ENCODE data around the gene MTMR1. TPM values are rescaled to one million over a fixed set of nuclear protein-coding genes. Genes with fewer than 3 reads are reported as not detected.

MTMR1 gene
- total RNA-seq, 1 experiment from 2014 or later, result 15.6 TPM

DNA sequence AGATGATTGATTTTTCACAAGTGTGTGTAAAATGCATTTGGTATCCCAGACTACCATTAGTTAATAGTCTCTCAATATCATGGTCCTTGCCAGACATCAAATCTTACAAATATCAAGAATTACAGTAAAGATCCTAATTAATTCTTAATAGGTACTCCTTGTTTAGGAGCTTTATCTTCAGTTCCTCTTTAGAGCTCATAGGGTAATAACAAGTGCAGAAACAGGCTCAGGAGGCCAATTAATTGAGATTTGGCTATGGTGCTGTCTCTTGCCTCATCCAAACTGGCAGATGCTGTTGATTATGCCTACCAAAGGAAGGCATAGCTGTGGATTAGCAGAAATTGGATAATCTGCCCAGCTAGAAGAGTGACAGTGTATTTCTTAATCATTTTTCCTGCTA is 6.9 kb downstream of the MTMR1 start (continued):
- TF ChIP-seq, protein P1, sequence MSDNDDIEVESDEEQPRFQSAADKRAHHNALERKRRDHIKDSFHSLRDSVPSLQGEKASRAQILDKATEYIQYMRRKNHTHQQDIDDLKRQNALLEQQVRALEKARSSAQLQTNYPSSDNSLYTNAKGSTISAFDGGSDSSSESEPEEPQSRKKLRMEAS (CRISPR knock-in tag; IDR thresholded peaks at IDR 0.05), result no peak
- TF ChIP-seq ZNF317 (CRISPR knock-in tag; IDR thresholded peaks at IDR 0.05; ENCODE audit: borderline replicate concordance, low read depth), result no peak
- TF ChIP-seq NFYB (CRISPR knock-in tag; conservative IDR thresholded peaks at IDR 0.05; ENCODE audit: low read depth), result no peak
- TF ChIP-seq, protein P2, sequence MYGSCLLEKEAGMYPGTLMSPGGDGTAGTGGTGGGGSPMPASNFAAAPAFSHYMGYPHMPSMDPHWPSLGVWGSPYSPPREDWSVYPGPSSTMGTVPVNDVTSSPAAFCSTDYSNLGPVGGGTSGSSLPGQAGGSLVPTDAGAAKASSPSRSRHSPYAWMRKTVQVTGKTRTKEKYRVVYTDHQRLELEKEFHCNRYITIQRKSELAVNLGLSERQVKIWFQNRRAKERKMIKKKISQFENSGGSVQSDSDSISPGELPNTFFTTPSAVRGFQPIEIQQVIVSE (CRISPR knock-in tag; IDR thresholded peaks at IDR 0.05; ENCODE audit: borderline replicate concordance), result no peak
- TF ChIP-seq, protein P3, sequence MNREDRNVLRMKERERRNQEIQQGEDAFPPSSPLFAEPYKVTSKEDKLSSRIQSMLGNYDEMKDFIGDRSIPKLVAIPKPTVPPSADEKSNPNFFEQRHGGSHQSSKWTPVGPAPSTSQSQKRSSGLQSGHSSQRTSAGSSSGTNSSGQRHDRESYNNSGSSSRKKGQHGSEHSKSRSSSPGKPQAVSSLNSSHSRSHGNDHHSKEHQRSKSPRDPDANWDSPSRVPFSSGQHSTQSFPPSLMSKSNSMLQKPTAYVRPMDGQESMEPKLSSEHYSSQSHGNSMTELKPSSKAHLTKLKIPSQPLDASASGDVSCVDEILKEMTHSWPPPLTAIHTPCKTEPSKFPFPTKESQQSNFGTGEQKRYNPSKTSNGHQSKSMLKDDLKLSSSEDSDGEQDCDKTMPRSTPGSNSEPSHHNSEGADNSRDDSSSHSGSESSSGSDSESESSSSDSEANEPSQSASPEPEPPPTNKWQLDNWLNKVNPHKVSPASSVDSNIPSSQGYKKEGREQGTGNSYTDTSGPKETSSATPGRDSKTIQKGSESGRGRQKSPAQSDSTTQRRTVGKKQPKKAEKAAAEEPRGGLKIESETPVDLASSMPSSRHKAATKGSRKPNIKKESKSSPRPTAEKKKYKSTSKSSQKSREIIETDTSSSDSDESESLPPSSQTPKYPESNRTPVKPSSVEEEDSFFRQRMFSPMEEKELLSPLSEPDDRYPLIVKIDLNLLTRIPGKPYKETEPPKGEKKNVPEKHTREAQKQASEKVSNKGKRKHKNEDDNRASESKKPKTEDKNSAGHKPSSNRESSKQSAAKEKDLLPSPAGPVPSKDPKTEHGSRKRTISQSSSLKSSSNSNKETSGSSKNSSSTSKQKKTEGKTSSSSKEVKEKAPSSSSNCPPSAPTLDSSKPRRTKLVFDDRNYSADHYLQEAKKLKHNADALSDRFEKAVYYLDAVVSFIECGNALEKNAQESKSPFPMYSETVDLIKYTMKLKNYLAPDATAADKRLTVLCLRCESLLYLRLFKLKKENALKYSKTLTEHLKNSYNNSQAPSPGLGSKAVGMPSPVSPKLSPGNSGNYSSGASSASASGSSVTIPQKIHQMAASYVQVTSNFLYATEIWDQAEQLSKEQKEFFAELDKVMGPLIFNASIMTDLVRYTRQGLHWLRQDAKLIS (CRISPR knock-in tag; IDR thresholded peaks at IDR 0.05; ENCODE audit: borderline replicate concordance), result no peak
- no peak for TF ChIP-seq SOX15 (CRISPR knock-in tag; IDR thresholded peaks at IDR 0.05)
- TF ChIP-seq ZNF423 (CRISPR knock-in tag; IDR thresholded peaks at IDR 0.05), result no peak
- TF ChIP-seq ETV6 (CRISPR knock-in tag; IDR thresholded peaks at IDR 0.05), result no peak
- no peak for TF ChIP-seq GRHL2 (CRISPR knock-in tag; IDR thresholded peaks at IDR 0.05; ENCODE audit: insufficient replicate concordance, severe bottlenecking)
- TF ChIP-seq EMX1 (CRISPR knock-in tag; IDR thresholded peaks at IDR 0.05), result no peak
- TF ChIP-seq FOXP1 (CRISPR knock-in tag; IDR thresholded peaks at IDR 0.05; ENCODE audit: borderline replicate concordance), result no peak

DNA sequence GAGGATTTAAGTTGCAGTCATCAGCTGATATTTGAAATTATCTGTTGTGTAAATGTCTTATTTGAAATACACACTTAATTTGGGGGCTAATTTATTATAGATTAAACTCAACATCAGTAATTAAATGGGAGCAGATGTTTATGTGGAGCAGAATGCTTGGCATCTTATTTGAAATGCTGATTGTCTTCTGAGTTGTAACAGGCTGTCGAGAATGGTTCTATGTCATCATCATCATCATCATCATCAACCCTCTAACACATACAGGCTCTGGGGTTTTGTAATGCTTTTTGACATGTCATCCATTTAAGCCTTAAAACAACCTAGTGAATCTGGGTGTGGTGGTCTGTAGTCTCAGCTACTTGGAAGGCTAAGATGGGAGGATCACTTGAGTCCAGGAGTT is 8.2 kb downstream of the MTMR1 start:
- POLR2A ChIA-PET, result no interaction called here
- Mint-ChIP-seq H3K27ac (no peak overlapping the region), H3K4me3 (no peak overlapping the region), H3K36me3 (peaks cover 11% of the 10 kb centered on the region; the same call in 1 of the 2 replicates), H3K27me3 (ENCODE audit: low read depth) (no peaks in the 10 kb centered on the region), H3K9me3 (no peaks in the 10 kb centered on the region), H3K4me1 (peaks cover 7% of the 10 kb centered on the region)
- ATAC-seq (no peak), DNase-seq (ENCODE audit: low spot score) (no peak)
- CTCF ChIA-PET, result no interaction called here
- TF ChIP-seq, protein P4, sequence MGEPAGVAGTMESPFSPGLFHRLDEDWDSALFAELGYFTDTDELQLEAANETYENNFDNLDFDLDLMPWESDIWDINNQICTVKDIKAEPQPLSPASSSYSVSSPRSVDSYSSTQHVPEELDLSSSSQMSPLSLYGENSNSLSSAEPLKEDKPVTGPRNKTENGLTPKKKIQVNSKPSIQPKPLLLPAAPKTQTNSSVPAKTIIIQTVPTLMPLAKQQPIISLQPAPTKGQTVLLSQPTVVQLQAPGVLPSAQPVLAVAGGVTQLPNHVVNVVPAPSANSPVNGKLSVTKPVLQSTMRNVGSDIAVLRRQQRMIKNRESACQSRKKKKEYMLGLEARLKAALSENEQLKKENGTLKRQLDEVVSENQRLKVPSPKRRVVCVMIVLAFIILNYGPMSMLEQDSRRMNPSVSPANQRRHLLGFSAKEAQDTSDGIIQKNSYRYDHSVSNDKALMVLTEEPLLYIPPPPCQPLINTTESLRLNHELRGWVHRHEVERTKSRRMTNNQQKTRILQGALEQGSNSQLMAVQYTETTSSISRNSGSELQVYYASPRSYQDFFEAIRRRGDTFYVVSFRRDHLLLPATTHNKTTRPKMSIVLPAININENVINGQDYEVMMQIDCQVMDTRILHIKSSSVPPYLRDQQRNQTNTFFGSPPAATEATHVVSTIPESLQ (CRISPR knock-in tag; IDR thresholded peaks at IDR 0.05), result no peak
- TF ChIP-seq, protein P5, sequence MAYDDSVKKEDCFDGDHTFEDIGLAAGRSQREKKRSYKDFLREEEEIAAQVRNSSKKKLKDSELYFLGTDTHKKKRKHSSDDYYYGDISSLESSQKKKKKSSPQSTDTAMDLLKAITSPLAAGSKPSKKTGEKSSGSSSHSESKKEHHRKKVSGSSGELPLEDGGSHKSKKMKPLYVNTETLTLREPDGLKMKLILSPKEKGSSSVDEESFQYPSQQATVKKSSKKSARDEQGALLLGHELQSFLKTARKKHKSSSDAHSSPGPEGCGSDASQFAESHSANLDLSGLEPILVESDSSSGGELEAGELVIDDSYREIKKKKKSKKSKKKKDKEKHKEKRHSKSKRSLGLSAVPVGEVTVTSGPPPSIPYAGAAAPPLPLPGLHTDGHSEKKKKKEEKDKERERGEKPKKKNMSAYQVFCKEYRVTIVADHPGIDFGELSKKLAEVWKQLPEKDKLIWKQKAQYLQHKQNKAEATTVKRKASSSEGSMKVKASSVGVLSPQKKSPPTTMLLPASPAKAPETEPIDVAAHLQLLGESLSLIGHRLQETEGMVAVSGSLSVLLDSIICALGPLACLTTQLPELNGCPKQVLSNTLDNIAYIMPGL (CRISPR knock-in tag; IDR thresholded peaks at IDR 0.05), result no peak
- TF ChIP-seq, protein P6, sequence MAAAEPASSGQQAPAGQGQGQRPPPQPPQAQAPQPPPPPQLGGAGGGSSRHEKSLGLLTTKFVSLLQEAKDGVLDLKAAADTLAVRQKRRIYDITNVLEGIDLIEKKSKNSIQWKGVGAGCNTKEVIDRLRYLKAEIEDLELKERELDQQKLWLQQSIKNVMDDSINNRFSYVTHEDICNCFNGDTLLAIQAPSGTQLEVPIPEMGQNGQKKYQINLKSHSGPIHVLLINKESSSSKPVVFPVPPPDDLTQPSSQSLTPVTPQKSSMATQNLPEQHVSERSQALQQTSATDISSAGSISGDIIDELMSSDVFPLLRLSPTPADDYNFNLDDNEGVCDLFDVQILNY (CRISPR knock-in tag; IDR thresholded peaks at IDR 0.05), result no peak
- TF ChIP-seq CREB1 (CRISPR knock-in tag; IDR thresholded peaks at IDR 0.05) (no peak), SOX15 (CRISPR knock-in tag; IDR thresholded peaks at IDR 0.05) (no peak), GTF2I (CRISPR knock-in tag; conservative IDR thresholded peaks at IDR 0.05) (no peak), NFATC4 (CRISPR knock-in tag; IDR thresholded peaks at IDR 0.05) (no peak), TCF7 (CRISPR knock-in tag; IDR thresholded peaks at IDR 0.05; ENCODE audit: low read depth) (no peak), HMGA2 (CRISPR knock-in tag; IDR thresholded peaks at IDR 0.05) (no peak)
- TF ChIP-seq, protein P7, sequence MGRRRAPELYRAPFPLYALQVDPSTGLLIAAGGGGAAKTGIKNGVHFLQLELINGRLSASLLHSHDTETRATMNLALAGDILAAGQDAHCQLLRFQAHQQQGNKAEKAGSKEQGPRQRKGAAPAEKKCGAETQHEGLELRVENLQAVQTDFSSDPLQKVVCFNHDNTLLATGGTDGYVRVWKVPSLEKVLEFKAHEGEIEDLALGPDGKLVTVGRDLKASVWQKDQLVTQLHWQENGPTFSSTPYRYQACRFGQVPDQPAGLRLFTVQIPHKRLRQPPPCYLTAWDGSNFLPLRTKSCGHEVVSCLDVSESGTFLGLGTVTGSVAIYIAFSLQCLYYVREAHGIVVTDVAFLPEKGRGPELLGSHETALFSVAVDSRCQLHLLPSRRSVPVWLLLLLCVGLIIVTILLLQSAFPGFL (CRISPR knock-in tag; IDR thresholded peaks at IDR 0.05; ENCODE audit: borderline replicate concordance), result no peak
- TF ChIP-seq, protein P8, sequence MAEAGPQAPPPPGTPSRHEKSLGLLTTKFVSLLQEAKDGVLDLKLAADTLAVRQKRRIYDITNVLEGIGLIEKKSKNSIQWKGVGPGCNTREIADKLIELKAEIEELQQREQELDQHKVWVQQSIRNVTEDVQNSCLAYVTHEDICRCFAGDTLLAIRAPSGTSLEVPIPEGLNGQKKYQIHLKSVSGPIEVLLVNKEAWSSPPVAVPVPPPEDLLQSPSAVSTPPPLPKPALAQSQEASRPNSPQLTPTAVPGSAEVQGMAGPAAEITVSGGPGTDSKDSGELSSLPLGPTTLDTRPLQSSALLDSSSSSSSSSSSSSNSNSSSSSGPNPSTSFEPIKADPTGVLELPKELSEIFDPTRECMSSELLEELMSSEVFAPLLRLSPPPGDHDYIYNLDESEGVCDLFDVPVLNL (CRISPR knock-in tag; IDR thresholded peaks at IDR 0.05; ENCODE audit: borderline replicate concordance, low read depth), result no peak
- TF ChIP-seq, protein P3 (CRISPR knock-in tag; IDR thresholded peaks at IDR 0.05; ENCODE audit: borderline replicate concordance), result no peak

Data from WTC11 (cell line).